Psoas muscle (tissue), 8 donors: ENCODE data around the gene FLRT2. TPM values are rescaled to one million over a fixed set of nuclear protein-coding genes. Genes with fewer than 3 reads are reported as not detected.
A peak's percentile ranks its signal among the peaks of the same experiment; 100 is the strongest.

ENCODE experiments used
- ATAC-seq, 4 donors: fragments of 200-7000 bp; cut with Tn5 transposase; one replicate each; pipeline ENCODE4 v1.9.1; 2020; ENCODE audit warnings: moderate library complexity in 3 of 4, mild to moderate bottlenecking in 2 of 4
- DNase-seq, 2 donors: peaks; one replicate each; pipeline ENCODE4 v3.0.0-alpha.2; 2020
- H3K27ac ChIP-seq: fragments of 200-600 bp; one replicate; pipeline ENCODE4 v1.8.0; 2022
- H3K27me3 ChIP-seq, 3 donors: fragments of 200-600 bp in 1 of 3; one replicate each; pipeline versions ENCODE4 v1.6.1 to v1.8.0; 2013 to 2022; ENCODE audit warnings: low read length in 2 of 3, mild to moderate bottlenecking in 2 of 3, moderate library complexity in 1 of 3; ENCODE audit not compliant: insufficient read depth in 3 of 3
- H3K36me3 ChIP-seq, 2 donors: fragments of 200-600 bp in 1 of 2; one replicate each; pipeline versions ENCODE4 v1.6.1 to v1.8.0; 2013 to 2022; ENCODE audit warnings: low read depth in 1 of 2, mild to moderate bottlenecking in 1 of 2, moderate library complexity in 1 of 2; ENCODE audit not compliant: insufficient read depth in 1 of 2
- H3K4me1 ChIP-seq: fragments of 200-600 bp; one replicate; pipeline ENCODE4 v1.8.0; 2022
- H3K4me3 ChIP-seq: fragments of 200-600 bp; one replicate; pipeline ENCODE4 v1.8.0; 2022; ENCODE audit warnings: mild to moderate bottlenecking
- H3K9me3 ChIP-seq: fragments of 200-600 bp; one replicate; pipeline ENCODE4 v1.8.0; 2022
- WGBS, 3 donors: extraction: QIAGEN DNeasy Blood & Tissue Kit; methylation state at CpG; one replicate each; pipeline versions ENCODE4 v1.1.6 to v1.1.7; 2013; 5-methylcytosine and 5-hydroxymethylcytosine counted together
- intact Hi-C, 2 donors: fragments of 100-400 bp; cut with DNase I; formaldehyde crosslinking; loops; one replicate each; pipeline versions ENCODE4 v1.11.0 to v1.14.2; 2022
- polyA plus RNA-seq, 3 donors: library from polyadenylated mRNA; stranded (reverse); fragments of 200-250 nt; gene quantifications; one replicate each; pipeline ENCODE4 v1.2.3, GENCODE V29; 2013
- total RNA-seq, 4 donors: library from RNA; stranded (reverse); fragmentation: NEBNext Ultra II Directional in 2 of 4; extraction: Animal tissue kit (Norgen Biotek cat#: 25700) in 2 of 4; gene quantifications; one replicate each; pipeline versions ENCODE4 v1.2.1 to v1.2.4, GENCODE V29; 2021 to 2023
- TF ChIP-seq, protein P1 (sequence below): fragments of 200-600 bp; IDR thresholded peaks from one replicate; pipeline ENCODE4 v1.8.0; 2022; ENCODE audit warnings: antibody characterized with exemption
- donor health status: healthy with polysubstance abuse.
- donor health status: DM: no; HTN: no; CAD: no; lungs with moderate emphysema.
- donor health status: Bipolar disorder and iron deficiency.
- donor health status: healthy.
- donor health status: DM: yes; HTN: yes; CAD: no.
- donor health status: DM: no; HTN: no; CAD: no.
- donor health status: DM: no; HTN: no; CAD: no.
- donor health status: DM: yes; HTN: yes; CAD: no.

The FLRT2 gene
- total and polyA plus RNA-seq, 7 donors = 1.3 to 10.2 (median 2.4) TPM

- peaks cover 0 to 33% (median 9%) of the 10 kb centered on the region in 3 donors for H3K27me3 ChIP-seq
- TF ChIP-seq, protein P1, sequence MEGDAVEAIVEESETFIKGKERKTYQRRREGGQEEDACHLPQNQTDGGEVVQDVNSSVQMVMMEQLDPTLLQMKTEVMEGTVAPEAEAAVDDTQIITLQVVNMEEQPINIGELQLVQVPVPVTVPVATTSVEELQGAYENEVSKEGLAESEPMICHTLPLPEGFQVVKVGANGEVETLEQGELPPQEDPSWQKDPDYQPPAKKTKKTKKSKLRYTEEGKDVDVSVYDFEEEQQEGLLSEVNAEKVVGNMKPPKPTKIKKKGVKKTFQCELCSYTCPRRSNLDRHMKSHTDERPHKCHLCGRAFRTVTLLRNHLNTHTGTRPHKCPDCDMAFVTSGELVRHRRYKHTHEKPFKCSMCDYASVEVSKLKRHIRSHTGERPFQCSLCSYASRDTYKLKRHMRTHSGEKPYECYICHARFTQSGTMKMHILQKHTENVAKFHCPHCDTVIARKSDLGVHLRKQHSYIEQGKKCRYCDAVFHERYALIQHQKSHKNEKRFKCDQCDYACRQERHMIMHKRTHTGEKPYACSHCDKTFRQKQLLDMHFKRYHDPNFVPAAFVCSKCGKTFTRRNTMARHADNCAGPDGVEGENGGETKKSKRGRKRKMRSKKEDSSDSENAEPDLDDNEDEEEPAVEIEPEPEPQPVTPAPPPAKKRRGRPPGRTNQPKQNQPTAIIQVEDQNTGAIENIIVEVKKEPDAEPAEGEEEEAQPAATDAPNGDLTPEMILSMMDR = peak; percentile 41
- peak overlapping the region; percentile 56 for H3K27ac ChIP-seq
- WGBS, 3 donors = 27 to 38% (median 30%) methylated on average over 7 of the region's 7 CpGs
- peak overlapping the region; percentile 77 for H3K4me3 ChIP-seq
- intact Hi-C loops = loop anchor here in 1 of 2 donors (10.0 kb wide), 1 partner anchor 333 kb away; no protein-coding TSS in a partner anchor
- ATAC-seq (peak in 1 of 4 donors; percentile 26), DNase-seq (peak in 1 of 2 donors; percentile 38)
- H3K9me3 ChIP-seq = no peaks in the 10 kb centered on the region
- no peaks in the 10 kb centered on the region for H3K36me3 ChIP-seq
- H3K4me1 ChIP-seq = no peaks in the 10 kb centered on the region
Measured at GRCh38 chr14:85528080-85528896, 1.7 kb upstream of the FLRT2 start.

DNA sequence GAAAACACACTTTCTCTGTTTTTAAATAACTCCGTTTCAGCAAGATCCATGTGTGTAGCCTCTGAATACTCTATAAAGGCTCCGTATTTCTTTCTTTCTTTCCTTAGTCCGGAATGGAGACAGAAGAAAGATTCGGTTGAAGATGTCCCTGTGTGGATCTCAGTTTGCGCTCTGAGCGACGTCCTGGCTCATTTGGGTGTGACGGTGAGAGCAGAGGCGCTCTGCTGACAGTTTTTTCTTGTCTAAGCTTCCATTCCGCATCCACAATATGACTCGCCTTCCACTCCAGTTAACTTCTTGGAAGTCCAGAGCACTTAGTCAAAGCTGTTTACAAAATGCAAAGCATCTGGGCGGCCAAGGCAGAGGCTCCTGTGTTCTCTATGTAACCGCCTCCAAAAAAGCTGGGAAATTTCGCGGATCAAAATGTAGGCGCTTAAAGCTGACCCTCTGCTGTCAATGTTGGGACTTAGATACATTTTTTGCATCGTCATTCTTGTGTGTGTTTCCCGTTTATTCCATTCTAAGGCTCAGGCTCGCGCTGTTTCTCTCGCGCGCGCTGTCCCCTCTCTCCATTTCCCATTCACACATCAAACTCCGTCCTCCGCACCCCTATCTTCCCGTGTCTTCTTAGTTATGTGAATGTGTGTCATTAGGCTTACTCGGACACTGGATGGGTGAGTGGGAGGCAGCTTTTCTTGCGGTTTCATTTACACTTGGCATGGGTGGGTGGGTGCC, 880 bp upstream of the FLRT2 start:
- H3K4me1 ChIP-seq = no peaks in the 10 kb centered on the region
- peak overlapping the region; percentile 77 for H3K4me3 ChIP-seq
- intact Hi-C loops = loop anchor here in 1 of 2 donors (10.0 kb wide), 1 partner anchor 334 kb away; no protein-coding TSS in a partner anchor
- WGBS, 3 donors = 1 to 3% (median 3%) methylated on average over 29 of the region's 29 CpGs
- H3K9me3 ChIP-seq = no peaks in the 10 kb centered on the region
- peak in 2 of 4 donors; percentile 13 to 25 for ATAC-seq
- H3K27ac ChIP-seq = peak overlapping the region; percentile 56
- DNase-seq = peak in 1 of 2 donors; percentile 30
- peaks cover 0 to 40% (median 9%) of the 10 kb centered on the region in 3 donors for H3K27me3 ChIP-seq
- no peaks in the 10 kb centered on the region for H3K36me3 ChIP-seq
- TF ChIP-seq, protein P1 = no peak

- Histone ChIP-seq H3K27me3 (peaks cover 0 to 43% (median 9%) of the 10 kb centered on the region in 3 donors), H3K36me3 (no peaks in the 10 kb centered on the region), H3K4me3 (peak overlapping the region; percentile 77), H3K27ac (peak overlapping the region; percentile 83), H3K4me1 (no peaks in the 10 kb centered on the region), H3K9me3 (no peaks in the 10 kb centered on the region)
- ATAC-seq (no peak), DNase-seq (no peak)
- WGBS, 3 donors = 1% methylated on average over 7 of the region's 7 CpGs
- TF ChIP-seq, protein P1 = no peak
- intact Hi-C loops = loop anchor here (5.0 to 10.0 kb wide), 5 partner anchors 84 to 1526 kb away; no protein-coding TSS in a partner anchor
Measured at GRCh38 chr14:85530626-85531025, 682 bp downstream of the FLRT2 start.

DNA sequence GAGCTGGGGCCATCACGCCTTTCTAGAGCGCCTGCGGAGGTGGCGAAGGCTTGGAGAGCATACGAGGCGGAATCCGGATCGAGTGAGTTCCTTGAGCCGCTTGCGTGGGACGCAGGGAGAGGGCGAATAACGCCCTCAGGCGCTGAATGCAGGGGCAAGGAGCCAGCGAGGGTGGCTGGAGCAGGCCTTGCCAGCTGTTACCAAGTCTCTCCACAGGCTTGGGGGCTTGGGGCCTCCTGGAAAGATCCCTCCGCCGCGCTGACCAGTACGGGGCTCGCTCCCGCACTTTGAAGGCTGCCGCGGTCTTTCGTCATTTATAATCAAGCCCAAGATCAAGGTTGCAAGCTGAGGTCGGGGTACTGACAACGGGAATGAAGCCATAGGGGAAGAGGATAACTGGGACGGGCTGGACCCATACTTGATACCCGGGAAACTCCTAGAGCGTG, 1.2 kb downstream of the FLRT2 start:
- Histone ChIP-seq H3K4me3 (peak overlapping the region; percentile 77), H3K36me3 (no peaks in the 10 kb centered on the region), H3K4me1 (no peaks in the 10 kb centered on the region), H3K27ac (peak overlapping the region; percentile 83), H3K9me3 (no peaks in the 10 kb centered on the region), H3K27me3 (peaks cover 0 to 43% (median 9%) of the 10 kb centered on the region in 3 donors)
- WGBS, 3 donors = 0 to 1% (median 1%) methylated on average over 29 of the region's 29 CpGs
- ATAC-seq (peak; percentile 26 to 54 (median 38)), DNase-seq (peak; percentile 56 to 72)
- TF ChIP-seq, protein P1 = no peak
- intact Hi-C loops = loop anchor here (5.0 to 10.0 kb wide), 5 partner anchors 84 to 1526 kb away; no protein-coding TSS in a partner anchor
